Astrocyte (in vitro differentiated cells and primary cell): ENCODE measurements around the gene GABBR2.

Source experiments
- EZH2 ChIP-seq: IDR thresholded peaks from 2 replicates; pipeline ENCODE4 v1.6.1; 2012; ENCODE audit warnings: mild to moderate bottlenecking, low read length, inconsistent platforms; ENCODE audit not compliant: insufficient read depth
- TF ChIP-seq, protein P1 (sequence below): IDR thresholded peaks from 2 replicates; pipeline ENCODE4 v1.5.1; 2011; ENCODE audit warnings: low read depth, mild to moderate bottlenecking, inconsistent platforms, low read length, moderate library complexity; ENCODE audit not compliant: insufficient read depth

GRCh38 chr9:98262056-98262455 lies 446.7 kb downstream of the GABBR2 start:
- TF ChIP-seq, protein P1, sequence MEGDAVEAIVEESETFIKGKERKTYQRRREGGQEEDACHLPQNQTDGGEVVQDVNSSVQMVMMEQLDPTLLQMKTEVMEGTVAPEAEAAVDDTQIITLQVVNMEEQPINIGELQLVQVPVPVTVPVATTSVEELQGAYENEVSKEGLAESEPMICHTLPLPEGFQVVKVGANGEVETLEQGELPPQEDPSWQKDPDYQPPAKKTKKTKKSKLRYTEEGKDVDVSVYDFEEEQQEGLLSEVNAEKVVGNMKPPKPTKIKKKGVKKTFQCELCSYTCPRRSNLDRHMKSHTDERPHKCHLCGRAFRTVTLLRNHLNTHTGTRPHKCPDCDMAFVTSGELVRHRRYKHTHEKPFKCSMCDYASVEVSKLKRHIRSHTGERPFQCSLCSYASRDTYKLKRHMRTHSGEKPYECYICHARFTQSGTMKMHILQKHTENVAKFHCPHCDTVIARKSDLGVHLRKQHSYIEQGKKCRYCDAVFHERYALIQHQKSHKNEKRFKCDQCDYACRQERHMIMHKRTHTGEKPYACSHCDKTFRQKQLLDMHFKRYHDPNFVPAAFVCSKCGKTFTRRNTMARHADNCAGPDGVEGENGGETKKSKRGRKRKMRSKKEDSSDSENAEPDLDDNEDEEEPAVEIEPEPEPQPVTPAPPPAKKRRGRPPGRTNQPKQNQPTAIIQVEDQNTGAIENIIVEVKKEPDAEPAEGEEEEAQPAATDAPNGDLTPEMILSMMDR: no peak
- no peak for TF ChIP-seq EZH2
